Activated naive CD4-positive, alpha-beta T cell treated with anti-CD3 and anti-CD28 coated beads for 36 hours (primary cell): ENCODE data around the gene CDK14. TPM values are rescaled to one million over a fixed set of nuclear protein-coding genes. Genes with fewer than 3 reads are reported as not detected.
"Not testable (repeated sequence)": the region's sequence is repeated elsewhere in the genome, so short reads cannot be mapped to it uniquely, and the experiment has no call there.

Experiments
- CTCF ChIA-PET: fragments of 350-600 bp; sonication (Branson Sonifier 250); formaldehyde crosslinking; loops from one replicate; lab custom pipeline; 2021; ENCODE audit warnings: antibody characterized with exemption; lab: Charles Lee
- DNase-seq: peaks from one replicate; pipeline ENCODE4 v3.0.0-alpha.2; 2020
- H3K27ac Mint-ChIP-seq: one replicate; pipeline ENCODE4 v1.8.0; 2021; ENCODE audit warnings: mild to moderate bottlenecking, mixed read lengths
- H3K27me3 Mint-ChIP-seq: one replicate; pipeline ENCODE4 v1.8.0; 2021; ENCODE audit warnings: low read depth, mixed read lengths
- H3K36me3 Mint-ChIP-seq: one replicate; pipeline ENCODE4 v1.8.0; 2021; ENCODE audit warnings: low read depth, mixed read lengths
- H3K4me1 Mint-ChIP-seq: one replicate; pipeline ENCODE4 v1.8.0; 2021; ENCODE audit warnings: low read depth, mixed read lengths
- H3K4me3 Mint-ChIP-seq: one replicate; pipeline ENCODE4 v1.8.0; 2021; ENCODE audit warnings: mild to moderate bottlenecking, moderate library complexity, mixed read lengths
- H3K9me3 Mint-ChIP-seq: one replicate; pipeline ENCODE4 v1.8.0; 2021; ENCODE audit warnings: mixed read lengths
- intact Hi-C: fragments of 100-400 bp; cut with micrococcal nuclease; formaldehyde crosslinking; loops from one replicate; pipeline ENCODE4 v1.15.1; 2023
- total RNA-seq, 2 experiments: library from RNA; stranded (reverse); gene quantifications; one replicate each; pipeline ENCODE4 v1.2.3, GENCODE V29; 2021

CDK14 gene
- total RNA-seq, 2 experiments from 2014 or later, result 0.42 to 0.81 TPM

- DNase-seq, result no peak
- CTCF ChIA-PET, result interaction anchor here (0.5 kb wide), 1 partner anchor 14 kb away, joined by 3 read pairs; no protein-coding TSS in a partner anchor
- intact Hi-C loops, result no loop called here
- H3K9me3 Mint-ChIP-seq, result no peaks in the 10 kb centered on the region
- peaks cover 4% of the 10 kb centered on the region for H3K27me3 Mint-ChIP-seq
- H3K4me3 Mint-ChIP-seq, result no peak overlapping the region
- H3K36me3 Mint-ChIP-seq, result no peaks in the 10 kb centered on the region
- H3K4me1 Mint-ChIP-seq, result no peaks in the 10 kb centered on the region
- H3K27ac Mint-ChIP-seq, result no peak overlapping the region
Measured at GRCh38 chr7:91156316-91157185, 560.4 kb downstream of the CDK14 start.

GRCh38 chr7:91157579-91158320, 561.6 kb downstream of the CDK14 start:
- DNase-seq, result no peak
- H3K36me3 Mint-ChIP-seq, result no peaks in the 10 kb centered on the region
- H3K27ac Mint-ChIP-seq, result no peak overlapping the region
- intact Hi-C loops, result no loop called here
- H3K9me3 Mint-ChIP-seq, result no peaks in the 10 kb centered on the region
- CTCF ChIA-PET, result no interaction called here
- peaks cover 4% of the 10 kb centered on the region for H3K27me3 Mint-ChIP-seq
- H3K4me1 Mint-ChIP-seq, result no peaks in the 10 kb centered on the region
- no peak overlapping the region for H3K4me3 Mint-ChIP-seq

GRCh38 chr7:91162436-91162835, 566.3 kb downstream of the CDK14 start:
- no peak overlapping the region for H3K4me3 Mint-ChIP-seq
- H3K36me3 Mint-ChIP-seq, result no peaks in the 10 kb centered on the region
- CTCF ChIA-PET, result no interaction called here
- DNase-seq, result no peak
- intact Hi-C loops, result no loop called here
- H3K4me1 Mint-ChIP-seq, result no peaks in the 10 kb centered on the region
- no peak overlapping the region for H3K27ac Mint-ChIP-seq
- H3K9me3 Mint-ChIP-seq, result no peaks in the 10 kb centered on the region
- no peaks in the 10 kb centered on the region for H3K27me3 Mint-ChIP-seq

GRCh38 chr7:91164506-91164905, 568.4 kb downstream of the CDK14 start:
- Mint-ChIP-seq H3K4me1 (no peaks in the 10 kb centered on the region), H3K27ac (no peak overlapping the region), H3K36me3 (no peaks in the 10 kb centered on the region), H3K27me3 (no peaks in the 10 kb centered on the region), H3K9me3 (no peaks in the 10 kb centered on the region), H3K4me3 (no peak overlapping the region)
- DNase-seq, result no peak
- CTCF ChIA-PET, result no interaction called here
- intact Hi-C loops, result no loop called here

- Mint-ChIP-seq H3K4me1 (no peaks in the 10 kb centered on the region), H3K27ac (no peak overlapping the region), H3K4me3 (no peak overlapping the region), H3K36me3 (no peaks in the 10 kb centered on the region), H3K9me3 (no peaks in the 10 kb centered on the region), H3K27me3 (no peaks in the 10 kb centered on the region)
- CTCF ChIA-PET, result no interaction called here
- DNase-seq, result no peak
- intact Hi-C loops, result no loop called here
Measured at GRCh38 chr7:91165006-91165845, 569.1 kb downstream of the CDK14 start.

GRCh38 chr7:91165846-91166230, 569.7 kb downstream of the CDK14 start:
- H3K4me1 Mint-ChIP-seq, result no peaks in the 10 kb centered on the region
- intact Hi-C loops, result no loop called here
- no peak for DNase-seq
- no peaks in the 10 kb centered on the region for H3K36me3 Mint-ChIP-seq
- H3K4me3 Mint-ChIP-seq, result no peak overlapping the region
- no peaks in the 10 kb centered on the region for H3K27me3 Mint-ChIP-seq
- no peaks in the 10 kb centered on the region for H3K9me3 Mint-ChIP-seq
- CTCF ChIA-PET, result no interaction called here
- H3K27ac Mint-ChIP-seq, result no peak overlapping the region

GRCh38 chr7:91168871-91169829, 573.0 kb downstream of the CDK14 start:
- H3K4me1 Mint-ChIP-seq, result no peaks in the 10 kb centered on the region
- no peak overlapping the region for H3K27ac Mint-ChIP-seq
- no peak overlapping the region for H3K4me3 Mint-ChIP-seq
- H3K36me3 Mint-ChIP-seq, result no peaks in the 10 kb centered on the region
- DNase-seq, result no peak
- intact Hi-C loops, result no loop called here
- no peaks in the 10 kb centered on the region for H3K9me3 Mint-ChIP-seq
- no peaks in the 10 kb centered on the region for H3K27me3 Mint-ChIP-seq
- CTCF ChIA-PET, result interaction anchor here (0.6 kb wide), 1 partner anchor 13 kb away, joined by 3 read pairs; no protein-coding TSS in a partner anchor

GRCh38 chr7:91169830-91170191, 573.7 kb downstream of the CDK14 start:
- no peak overlapping the region for H3K27ac Mint-ChIP-seq
- DNase-seq, result no peak
- H3K27me3 Mint-ChIP-seq, result no peaks in the 10 kb centered on the region
- no peaks in the 10 kb centered on the region for H3K36me3 Mint-ChIP-seq
- H3K4me1 Mint-ChIP-seq, result no peaks in the 10 kb centered on the region
- CTCF ChIA-PET, result no interaction called here
- H3K9me3 Mint-ChIP-seq, result no peaks in the 10 kb centered on the region
- no peak overlapping the region for H3K4me3 Mint-ChIP-seq
- intact Hi-C loops, result no loop called here

- intact Hi-C loops, DNase-seq, H3K27ac Mint-ChIP-seq, H3K36me3 Mint-ChIP-seq, CTCF ChIA-PET, H3K9me3 Mint-ChIP-seq, H3K4me3 Mint-ChIP-seq, H3K4me1 Mint-ChIP-seq, H3K27me3 Mint-ChIP-seq: not testable (repeated sequence)
Measured at GRCh38 chr7:91173265-91173664, 577.1 kb downstream of the CDK14 start.

GRCh38 chr7:91180746-91181145, 584.6 kb downstream of the CDK14 start:
- no peak overlapping the region for H3K4me3 Mint-ChIP-seq
- CTCF ChIA-PET, result no interaction called here
- DNase-seq, result no peak
- H3K36me3 Mint-ChIP-seq, result no peaks in the 10 kb centered on the region
- peaks cover 2% of the 10 kb centered on the region for H3K9me3 Mint-ChIP-seq
- intact Hi-C loops, result no loop called here
- H3K4me1 Mint-ChIP-seq, result no peaks in the 10 kb centered on the region
- H3K27me3 Mint-ChIP-seq, result no peaks in the 10 kb centered on the region
- H3K27ac Mint-ChIP-seq, result no peak overlapping the region

- H3K36me3 Mint-ChIP-seq, result no peaks in the 10 kb centered on the region
- CTCF ChIA-PET, result interaction anchor here (0.5 kb wide), 1 partner anchor 92 kb away, joined by 3 read pairs; no protein-coding TSS in a partner anchor
- peaks cover 2% of the 10 kb centered on the region for H3K9me3 Mint-ChIP-seq
- H3K27ac Mint-ChIP-seq, result no peak overlapping the region
- no peaks in the 10 kb centered on the region for H3K4me1 Mint-ChIP-seq
- DNase-seq, result no peak
- peaks cover 6% of the 10 kb centered on the region for H3K27me3 Mint-ChIP-seq
- intact Hi-C loops, result no loop called here
- no peak overlapping the region for H3K4me3 Mint-ChIP-seq
Measured at GRCh38 chr7:91181949-91182348, 585.8 kb downstream of the CDK14 start.
